Inflammatory macrophage treated with lipopolysaccharide for 4 hours (primary cell): ENCODE results near the gene KLHL1.

Experiments
- DNase-seq: peaks from one replicate; pipeline ENCODE4 v3.0.0-alpha.2; 2020

KLHL1 gene

GRCh38 chr13:69660155-69660554, 448.1 kb downstream of the KLHL1 start:
- DNase-seq, result no peak

GRCh38 chr13:69657676-69658075, 450.6 kb downstream of the KLHL1 start:
- no peak for DNase-seq

- DNase-seq, result no peak
Observed at GRCh38 chr13:69654392-69654791, 453.9 kb downstream of the KLHL1 start.
